Activated CD4-positive, alpha-beta T cell treated with anti-CD3 and anti-CD28 coated beads, Interleukin-2, amount 50 U/mL, for 16 hours (primary cell): ENCODE measurements around the gene ASB16.
"Not testable (repeated sequence)": the region's sequence is repeated elsewhere in the genome, so short reads cannot be mapped to it uniquely, and the experiment has no call there.

Source experiments
- DNase-seq: peaks from one replicate; pipeline ENCODE4 v3.0.0-alpha.2; 2020

The ASB16 gene

DNA sequence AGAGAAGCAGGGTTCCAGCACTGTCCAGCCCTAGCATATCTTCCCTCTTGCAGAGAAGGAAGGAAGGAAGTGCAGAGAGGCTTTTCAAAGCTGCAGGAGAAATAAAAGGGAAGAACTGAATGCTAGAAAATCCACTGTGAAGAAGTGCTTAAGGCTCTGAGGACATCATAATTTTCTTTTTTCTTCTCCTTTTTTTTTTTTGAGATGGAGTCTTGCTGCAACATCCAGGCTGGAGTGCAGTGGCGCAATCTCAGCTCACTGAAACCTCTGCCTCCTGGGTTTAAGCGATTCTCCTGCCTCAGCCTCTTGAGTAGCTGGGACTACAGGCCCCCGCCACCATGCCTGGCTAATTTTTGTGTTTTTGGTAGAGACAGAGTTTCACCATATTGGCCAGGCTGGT is 21.4 kb upstream of the ASB16 start:
- DNase-seq, result not testable (repeated sequence)

GRCh38 chr17:44149750-44150329 is 20.7 kb upstream of the ASB16 start:
- no peak for DNase-seq

- DNase-seq, result no peak
Observed at GRCh38 chr17:44152875-44153274, 17.6 kb upstream of the ASB16 start.

DNA sequence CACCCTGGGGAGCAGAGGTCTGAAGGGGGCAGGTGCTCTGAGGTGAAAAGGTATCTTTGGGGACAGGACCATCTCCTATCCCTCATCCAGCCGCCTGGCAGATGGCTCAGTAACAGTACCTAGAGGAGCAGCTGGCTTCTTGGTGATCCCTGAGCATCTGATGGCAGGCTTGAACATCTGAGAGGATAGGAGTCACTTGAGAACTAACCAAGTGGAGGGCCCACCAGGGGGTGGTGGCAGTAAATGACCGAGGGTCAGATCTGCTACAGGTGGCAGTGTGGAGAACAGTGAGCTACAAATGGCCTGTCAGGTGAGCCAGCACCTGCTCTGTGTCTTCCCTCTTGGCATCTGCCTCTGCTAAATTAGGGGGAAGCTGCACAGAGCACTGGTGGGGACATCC is 15.0 kb upstream of the ASB16 start:
- no peak for DNase-seq

- DNase-seq, result peak; percentile 60
Observed at GRCh38 chr17:44159519-44160210, 10.8 kb upstream of the ASB16 start.

- DNase-seq, result no peak
Observed at GRCh38 chr17:44164476-44164875, 6.0 kb upstream of the ASB16 start.

- DNase-seq, result no peak
Observed at GRCh38 chr17:44167181-44167861, 3.2 kb upstream of the ASB16 start.

- no peak for DNase-seq
Observed at GRCh38 chr17:44170135-44170498, 387 bp upstream of the ASB16 start.

- DNase-seq, result no peak
Observed at GRCh38 chr17:44171931-44172455, 1.5 kb downstream of the ASB16 start.

DNA sequence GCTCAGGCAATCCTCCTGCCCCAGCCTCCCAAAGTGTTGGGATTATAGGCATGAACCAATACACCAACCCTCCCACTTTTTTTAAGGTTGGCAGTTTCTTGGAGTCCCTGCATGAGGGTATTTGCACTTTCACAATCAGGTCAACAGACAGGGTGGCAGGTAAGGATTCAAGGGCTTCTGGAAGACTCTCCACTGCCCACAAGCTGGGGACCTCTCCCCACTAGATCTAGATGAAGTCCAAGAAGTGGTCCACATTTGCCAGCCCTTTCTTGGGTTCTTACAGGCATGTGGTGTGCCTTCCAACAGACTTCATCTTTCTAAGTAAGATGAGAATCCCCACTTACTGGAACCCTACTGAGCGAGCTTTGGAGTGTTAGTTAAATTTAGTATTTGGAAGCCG is 3.9 kb downstream of the ASB16 start:
- DNase-seq, result no peak

GRCh38 chr17:44176257-44176656 is 5.8 kb downstream of the ASB16 start:
- no peak for DNase-seq

DNA sequence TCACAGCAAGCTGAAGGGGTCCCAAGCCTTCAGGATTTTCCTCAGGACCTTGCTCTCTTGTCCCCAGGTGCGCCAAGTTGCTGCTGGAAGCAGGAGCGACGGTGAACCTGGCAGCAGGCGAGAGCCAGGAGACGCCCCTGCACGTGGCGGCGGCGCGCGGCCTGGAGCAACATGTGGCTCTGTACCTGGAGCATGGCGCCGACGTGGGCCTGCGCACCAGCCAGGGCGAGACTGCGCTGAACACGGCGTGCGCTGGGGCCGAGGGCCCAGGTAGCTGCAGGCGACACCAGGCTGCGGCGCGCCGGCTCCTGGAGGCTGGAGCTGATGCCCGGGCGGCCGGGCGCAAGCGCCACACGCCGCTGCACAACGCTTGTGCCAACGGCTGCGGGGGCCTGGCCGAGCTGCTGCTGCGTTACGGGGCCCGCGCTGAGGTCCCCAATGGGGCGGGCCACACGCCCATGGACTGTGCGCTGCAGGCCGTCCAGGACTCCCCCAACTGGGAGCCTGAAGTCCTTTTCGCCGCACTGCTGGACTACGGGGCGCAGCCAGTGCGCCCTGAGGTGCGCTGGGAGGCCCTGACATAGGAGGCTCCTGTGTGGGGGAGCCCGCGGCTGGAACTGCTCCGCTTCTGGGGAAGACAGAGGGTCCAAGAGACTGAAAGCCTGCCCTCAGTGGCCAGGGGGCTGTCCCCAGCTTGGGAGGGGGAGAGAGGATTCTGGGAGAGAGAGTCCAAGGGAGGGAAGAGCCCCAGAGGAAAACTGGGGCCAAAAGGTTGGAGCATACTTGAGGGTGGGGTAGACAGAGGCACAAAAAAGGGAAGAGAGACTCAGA is 6.4 kb downstream of the ASB16 start:
- no peak for DNase-seq

DNA sequence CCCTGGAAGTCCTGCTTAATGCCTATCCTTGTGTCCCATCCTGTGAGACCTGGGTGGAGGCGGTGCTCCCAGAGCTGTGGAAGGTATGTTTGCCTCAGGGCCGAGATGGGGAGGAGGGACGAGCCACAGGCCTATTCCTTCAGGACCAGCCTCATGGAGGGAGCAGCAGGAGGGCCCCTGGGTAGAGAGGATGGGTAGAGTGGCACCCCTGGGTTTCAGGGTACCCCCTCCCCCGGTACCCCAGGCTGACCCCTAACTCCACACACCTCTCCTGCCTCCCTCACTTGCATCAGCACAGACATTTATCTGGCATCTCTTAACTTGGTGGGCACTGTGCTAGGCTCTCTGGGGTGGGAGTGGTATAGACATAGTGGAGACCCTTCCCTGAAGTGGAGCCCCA is 7.1 kb downstream of the ASB16 start:
- no peak for DNase-seq

DNA sequence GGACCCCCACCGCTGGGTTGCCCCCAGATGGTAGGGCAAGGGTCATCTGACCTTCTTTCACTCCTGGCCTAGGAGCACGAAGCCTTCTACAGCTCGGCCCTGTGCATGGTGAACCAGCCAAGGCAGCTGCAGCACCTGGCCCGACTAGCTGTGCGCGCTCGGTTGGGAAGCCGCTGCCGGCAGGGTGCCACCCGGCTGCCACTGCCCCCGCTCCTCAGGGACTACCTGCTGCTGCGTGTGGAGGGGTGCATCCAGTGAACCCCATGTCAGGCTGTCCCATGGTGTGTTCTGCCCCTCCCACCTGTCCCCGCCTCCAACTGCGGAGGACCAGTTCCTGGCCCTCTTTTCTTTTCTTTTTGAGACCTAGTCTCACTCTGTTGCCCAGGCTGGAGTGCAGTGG is 7.6 kb downstream of the ASB16 start:
- no peak for DNase-seq

- no peak for DNase-seq
Observed at GRCh38 chr17:44183024-44183423, 12.5 kb downstream of the ASB16 start.

GRCh38 chr17:44184212-44184810 is 13.8 kb downstream of the ASB16 start:
- no peak for DNase-seq

DNA sequence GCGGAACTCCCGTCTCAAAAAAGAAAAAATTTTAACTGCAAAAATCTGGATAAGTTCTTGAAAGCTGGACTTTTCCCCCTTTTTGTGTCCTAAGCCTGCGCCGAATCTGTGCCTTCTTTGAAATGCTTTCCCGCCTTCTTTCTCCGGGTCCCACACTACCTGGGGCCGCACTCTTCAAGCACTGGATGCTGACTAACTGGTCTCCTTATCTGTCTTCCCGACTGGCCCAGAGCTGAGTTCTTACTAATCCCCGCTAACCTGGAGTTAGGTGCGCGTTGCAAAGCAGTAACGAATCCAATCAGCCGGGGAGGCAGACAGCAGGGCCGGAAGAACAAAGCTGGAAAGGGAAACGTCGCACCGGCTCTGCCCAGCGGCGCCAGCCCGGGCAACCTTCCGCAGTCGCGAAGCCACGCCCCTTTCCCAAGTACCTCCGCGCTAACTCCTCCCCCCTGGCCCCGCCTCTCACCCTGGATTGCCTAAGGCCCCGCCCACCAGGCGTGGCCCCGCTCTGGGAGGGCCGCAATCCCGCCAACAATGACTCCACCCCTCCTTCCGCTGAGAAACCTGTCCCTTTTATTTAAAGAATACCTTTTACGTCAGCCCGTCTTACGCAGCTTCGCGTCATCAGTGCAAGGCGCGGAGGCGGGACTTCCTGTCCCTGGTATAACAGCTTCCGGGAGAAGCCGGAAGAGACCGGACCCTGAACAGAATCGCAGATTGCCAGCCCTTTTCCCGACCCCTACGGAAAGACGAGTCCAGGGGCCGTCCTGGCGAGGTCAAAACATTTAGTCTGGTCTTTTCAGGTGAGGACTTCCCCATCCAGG is 16.0 kb downstream of the ASB16 start, which contains the start of gene TMUB2:
TSS of gene TMUB2 (plus strand) at position 666 of the 824 bp plus-strand sequence. CDS start 737 bp downstream, outside the sequence.
- peak; percentile 100 for DNase-seq

- DNase-seq, result no peak
Observed at GRCh38 chr17:44187131-44187899, 16.8 kb downstream of the ASB16 start.

DNA sequence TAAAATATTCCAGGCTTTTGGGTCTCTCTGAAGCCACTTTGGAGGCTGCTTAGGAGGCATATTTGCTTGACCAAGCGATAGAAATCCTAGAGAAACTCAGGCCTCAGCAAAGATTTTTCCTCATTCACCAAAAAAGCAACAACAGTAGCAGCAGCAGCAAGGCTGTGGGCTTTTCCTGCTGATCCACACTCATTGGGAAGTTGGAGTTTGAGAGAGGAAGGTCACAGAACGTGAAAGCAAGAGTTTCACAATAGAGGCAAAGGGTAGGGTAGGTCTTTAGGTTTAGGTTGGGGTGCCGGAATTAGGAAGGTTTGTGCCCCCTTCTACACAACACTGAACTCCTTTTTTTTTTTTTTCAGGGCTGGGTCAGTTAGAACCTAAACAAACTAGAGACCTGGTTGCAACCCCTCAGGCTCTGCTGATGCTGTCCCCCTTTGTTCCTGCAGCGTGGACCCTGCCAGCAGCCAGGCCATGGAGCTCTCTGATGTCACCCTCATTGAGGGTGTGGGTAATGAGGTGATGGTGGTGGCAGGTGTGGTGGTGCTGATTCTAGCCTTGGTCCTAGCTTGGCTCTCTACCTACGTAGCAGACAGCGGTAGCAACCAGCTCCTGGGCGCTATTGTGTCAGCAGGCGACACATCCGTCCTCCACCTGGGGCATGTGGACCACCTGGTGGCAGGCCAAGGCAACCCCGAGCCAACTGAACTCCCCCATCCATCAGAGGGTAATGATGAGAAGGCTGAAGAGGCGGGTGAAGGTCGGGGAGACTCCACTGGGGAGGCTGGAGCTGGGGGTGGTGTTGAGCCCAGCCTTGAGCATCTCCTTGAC is 18.3 kb downstream of the ASB16 start:
- no peak for DNase-seq

DNA sequence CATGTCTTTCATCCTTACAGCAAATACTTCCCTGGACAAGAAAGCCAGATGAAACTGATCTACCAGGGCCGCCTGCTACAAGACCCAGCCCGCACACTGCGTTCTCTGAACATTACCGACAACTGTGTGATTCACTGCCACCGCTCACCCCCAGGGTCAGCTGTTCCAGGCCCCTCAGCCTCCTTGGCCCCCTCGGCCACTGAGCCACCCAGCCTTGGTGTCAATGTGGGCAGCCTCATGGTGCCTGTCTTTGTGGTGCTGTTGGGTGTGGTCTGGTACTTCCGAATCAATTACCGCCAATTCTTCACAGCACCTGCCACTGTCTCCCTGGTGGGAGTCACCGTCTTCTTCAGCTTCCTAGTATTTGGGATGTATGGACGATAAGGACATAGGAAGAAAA is 20.0 kb downstream of the ASB16 start:
- DNase-seq, result no peak
